HG03565 (cell line): ENCODE data around the gene TIMELESS.
"Not testable (repeated sequence)": the region's sequence is repeated elsewhere in the genome, so short reads cannot be mapped to it uniquely, and the experiment has no call there.

Experiments
- ATAC-seq: cut with Tn5 transposase; IDR thresholded peaks from one replicate; pipeline ENCODE4 v1.9.1; 2021; ENCODE audit warnings: mild to moderate bottlenecking, moderate library complexity; ENCODE audit not compliant: unreplicated experiment

Gene TIMELESS

DNA sequence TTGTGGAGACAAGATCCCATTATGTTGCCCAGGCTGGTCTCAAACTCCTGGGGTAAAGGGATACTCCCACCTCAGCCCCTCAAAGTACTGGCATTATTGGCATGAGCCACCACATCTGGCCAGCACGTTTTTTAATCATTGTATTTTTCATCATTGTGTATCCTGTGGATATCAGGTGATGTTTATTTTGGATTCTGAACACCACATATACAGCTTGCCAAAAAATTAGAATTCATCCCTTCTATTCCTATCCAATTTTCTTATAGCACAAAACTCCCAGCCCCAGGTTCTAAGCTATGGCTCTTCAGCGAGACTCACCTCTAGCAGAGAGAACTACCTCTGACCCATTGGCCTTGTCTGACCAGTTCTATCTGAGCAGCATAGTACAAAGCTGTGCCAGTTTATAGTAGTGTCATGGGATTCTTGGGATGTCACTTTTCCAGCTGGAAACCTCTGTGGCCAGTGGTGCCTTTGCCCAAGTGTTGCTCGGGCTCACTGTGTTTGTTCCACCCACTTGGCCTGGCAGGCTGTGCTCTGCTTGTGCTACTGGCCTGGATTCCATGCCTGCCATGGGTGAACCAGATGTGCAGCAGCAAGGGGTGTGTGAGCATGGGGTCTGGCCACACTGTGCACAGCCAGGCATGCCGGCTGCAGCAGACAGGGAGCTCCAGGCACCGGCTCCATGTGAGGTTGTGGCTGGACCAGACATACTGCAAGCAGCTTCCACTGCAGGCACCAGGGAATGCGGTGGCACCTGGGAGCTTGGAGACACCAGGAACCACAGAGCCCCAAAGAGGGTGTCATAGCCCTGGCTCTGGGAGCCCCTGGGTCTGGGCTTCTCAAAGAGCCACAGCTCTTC is 37.2 kb downstream of the TIMELESS start:
- ATAC-seq = no peak

DNA sequence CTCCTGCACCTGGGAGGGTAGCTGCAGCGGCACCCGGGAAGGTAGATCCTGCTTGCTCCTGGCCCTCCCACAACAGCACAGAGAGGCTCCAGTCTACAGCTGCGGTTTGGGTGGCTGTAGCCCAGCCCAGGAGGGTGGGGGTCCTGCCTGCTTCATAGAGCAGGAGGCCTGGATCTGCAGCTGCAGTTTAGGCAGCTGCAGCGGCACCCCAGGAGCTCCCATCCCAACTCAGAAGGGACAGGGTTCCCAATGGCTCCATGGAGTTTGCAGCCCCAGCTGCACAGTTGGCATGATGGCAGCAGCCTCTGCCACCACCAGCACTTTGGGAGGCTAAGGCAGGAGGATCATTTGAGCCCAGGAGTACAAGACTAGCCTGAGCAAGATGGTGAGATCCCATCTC is 38.5 kb downstream of the TIMELESS start:
- ATAC-seq = no peak

- ATAC-seq = no peak
These were observed 40.3 kb downstream of the TIMELESS start for GRCh38 chr12:56408799-56409417.

DNA sequence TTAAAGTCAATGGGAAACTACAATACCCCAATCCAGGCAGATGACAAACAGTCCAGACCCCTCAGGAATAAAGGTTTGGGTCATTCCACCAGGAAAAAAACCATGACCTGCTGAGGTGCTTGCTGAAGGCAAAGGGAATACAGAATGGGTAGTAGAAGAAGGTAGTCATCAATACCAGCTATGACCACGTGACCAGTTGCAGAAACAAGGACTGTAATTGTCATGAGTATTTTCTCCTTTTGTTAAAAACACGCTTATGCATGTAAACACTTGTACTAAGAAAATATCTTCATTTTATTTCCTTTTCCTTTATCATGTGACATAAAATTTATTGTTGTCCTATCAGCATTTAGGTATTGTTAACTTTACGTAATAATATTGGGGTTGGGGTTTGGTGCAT is 45.0 kb downstream of the TIMELESS start:
- not testable (repeated sequence) for ATAC-seq

GRCh38 chr12:56401612-56402011 is 47.6 kb downstream of the TIMELESS start:
- ATAC-seq = not testable (repeated sequence)

DNA sequence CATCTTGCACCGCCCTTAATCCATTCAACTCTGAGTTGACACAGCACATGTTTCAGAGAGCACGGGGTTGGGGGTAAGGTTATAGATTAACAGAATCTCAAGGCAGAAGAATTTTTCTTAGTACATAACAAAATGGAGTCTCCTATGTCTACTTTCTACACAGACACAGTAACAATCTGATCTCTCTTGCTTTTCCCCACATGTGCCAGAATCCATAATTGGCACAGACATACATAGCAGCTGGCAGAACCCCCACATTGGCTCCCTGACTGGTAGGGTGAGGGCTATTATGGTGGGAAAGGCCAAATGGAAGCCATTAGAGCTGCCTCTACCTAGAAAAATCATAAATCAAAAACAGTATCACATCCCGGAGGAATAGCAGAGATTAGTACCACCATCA is 48.1 kb downstream of the TIMELESS start:
- not testable (repeated sequence) for ATAC-seq

DNA sequence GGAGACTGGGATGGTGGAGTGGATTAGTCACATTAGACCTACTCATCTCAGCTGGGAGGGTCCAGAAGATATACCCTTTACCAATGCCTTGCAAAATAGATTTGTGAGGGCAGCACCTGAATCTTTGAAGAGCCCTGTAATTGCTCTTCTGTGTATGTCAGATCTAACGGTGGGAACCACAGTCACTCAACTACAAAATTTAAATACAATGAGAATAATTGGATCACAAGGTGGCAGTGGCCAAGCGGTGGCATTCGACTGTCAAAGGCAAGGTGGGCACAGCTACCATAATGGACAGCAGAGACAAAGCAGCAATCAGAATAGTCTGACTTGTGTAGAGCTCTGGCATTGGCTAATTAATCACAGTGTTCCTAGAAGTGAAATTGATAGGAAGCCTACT is 49.8 kb downstream of the TIMELESS start:
- not testable (repeated sequence) for ATAC-seq

- no peak for ATAC-seq
These were observed 50.9 kb downstream of the TIMELESS start for GRCh38 chr12:56398324-56398723.

- ATAC-seq = no peak
These were observed 56.9 kb downstream of the TIMELESS start for GRCh38 chr12:56392331-56392730.

- no peak for ATAC-seq
These were observed 57.5 kb downstream of the TIMELESS start for GRCh38 chr12:56391721-56392120.

GRCh38 chr12:56389412-56389811 is 59.8 kb downstream of the TIMELESS start:
- ATAC-seq = no peak

DNA sequence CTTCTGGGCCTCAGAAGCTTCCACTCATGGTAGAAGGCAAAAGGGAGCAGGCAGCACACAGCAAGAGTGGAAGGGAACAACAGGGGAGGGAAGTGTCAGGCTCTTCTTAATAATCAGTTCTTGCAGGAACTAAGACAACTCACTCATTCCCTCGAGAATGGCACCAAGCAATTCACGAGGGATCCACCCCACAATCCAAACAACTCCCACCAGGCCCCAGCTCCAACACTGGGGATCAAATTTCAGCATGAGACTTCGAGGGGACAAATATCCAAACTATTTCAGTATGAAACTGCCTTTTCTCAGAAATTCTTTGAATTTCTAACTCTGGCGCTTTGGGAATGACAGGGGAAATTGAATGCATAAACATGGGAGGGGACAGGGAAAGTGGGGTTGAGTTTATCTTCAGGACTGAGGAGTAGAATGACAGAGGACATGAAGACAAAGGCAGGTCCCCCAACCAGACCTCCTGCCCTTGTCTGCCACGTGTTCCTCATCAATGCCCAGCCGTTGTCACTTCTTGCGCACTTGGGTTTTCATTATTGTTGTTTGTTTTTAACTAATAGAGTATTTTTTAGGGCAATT is 62.0 kb downstream of the TIMELESS start:
- no peak for ATAC-seq

- no peak for ATAC-seq
These were observed 63.4 kb downstream of the TIMELESS start for GRCh38 chr12:56385873-56386272.

DNA sequence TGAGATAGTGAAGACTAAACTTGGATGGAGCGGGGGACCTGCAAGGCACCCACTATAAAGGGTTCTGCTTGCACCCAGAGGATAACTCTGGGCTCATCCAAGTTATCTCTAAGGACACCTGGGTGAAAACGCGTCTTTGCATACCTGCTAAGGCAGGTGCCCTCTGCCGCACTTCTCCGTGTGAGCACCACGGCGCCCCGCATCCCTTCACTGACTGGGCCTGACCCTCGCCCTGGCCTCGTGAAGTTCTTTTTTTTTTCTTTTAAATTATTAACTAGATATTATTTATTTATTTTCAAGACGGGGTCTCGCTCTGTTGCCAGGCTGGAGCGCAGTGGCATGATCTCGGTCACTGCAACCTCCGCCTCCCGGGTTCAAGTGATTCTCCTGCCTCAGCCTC is 66.6 kb downstream of the TIMELESS start:
- ATAC-seq = no peak

- no peak for ATAC-seq
These were observed 71.3 kb downstream of the TIMELESS start for GRCh38 chr12:56377989-56378316.

DNA sequence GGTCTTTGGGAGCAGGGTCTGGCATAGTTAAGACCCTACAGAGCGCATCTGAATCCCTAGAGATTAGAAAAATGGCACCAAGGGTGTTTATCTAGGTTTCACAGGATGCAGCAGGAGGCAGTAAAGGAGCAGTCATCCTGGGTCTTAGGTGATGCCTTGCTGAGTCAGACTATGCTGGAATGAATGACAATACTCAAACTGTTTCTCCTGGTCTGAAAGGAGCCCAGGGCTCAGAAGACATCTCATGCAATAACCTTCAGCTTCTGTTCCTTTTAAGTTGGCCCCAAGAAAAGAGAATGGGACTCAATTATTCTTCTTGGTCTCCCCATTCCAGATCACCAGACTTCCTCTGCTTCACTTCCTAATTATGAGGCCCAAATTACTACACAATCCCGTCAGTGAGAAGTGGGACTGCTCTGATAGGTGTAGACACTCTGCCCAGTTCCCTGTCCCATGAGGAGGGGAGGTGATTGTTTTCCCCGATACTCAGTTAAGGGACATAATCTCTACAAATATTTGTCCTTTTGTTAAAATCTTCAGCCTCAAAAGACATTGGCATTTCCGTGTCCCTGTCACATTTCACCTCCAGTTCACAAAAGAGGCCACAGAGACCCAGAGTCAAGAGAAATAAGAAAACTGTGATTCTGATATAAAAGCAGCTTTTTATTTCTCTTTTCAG is 71.8 kb downstream of the TIMELESS start:
- ATAC-seq = no peak

DNA sequence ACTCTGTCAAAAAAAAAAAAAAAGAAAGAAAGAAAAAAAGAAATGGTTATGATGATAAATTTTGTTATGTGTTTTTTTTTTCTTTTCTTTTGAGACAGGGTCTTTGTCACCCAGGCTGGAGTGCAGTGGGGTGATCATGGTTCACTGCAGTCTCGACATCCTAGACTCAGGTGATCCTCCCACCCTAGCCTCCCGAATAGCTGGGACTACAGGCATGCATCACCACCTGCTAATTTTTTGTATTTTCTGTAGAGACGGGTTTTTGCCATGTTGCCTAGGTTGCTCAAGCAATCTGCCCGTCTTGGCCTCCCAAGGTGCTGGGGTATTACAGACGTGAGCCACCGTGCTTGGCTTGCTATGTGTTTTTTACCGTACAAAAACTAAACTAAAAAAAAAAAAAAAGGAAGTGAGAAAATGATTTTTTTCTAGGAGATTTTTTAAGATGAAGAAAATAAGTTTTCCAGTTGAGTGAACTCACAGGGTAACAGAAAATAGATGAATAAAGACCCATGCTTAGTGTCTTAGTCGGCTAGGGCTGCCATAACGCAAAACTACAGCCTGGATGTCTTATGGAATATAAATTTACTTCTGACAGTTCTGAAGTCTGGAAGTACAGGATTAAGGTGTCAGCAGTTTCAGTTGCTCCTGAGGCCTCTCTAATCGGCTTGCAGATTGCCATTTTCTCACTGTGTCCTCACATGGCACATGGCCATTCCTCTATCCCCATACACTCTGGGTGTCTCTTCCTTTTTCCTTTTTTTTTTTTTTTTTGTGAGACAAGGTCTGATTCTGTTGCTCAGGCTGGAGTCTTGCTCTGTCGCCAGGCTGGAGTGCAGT is 73.4 kb downstream of the TIMELESS start:
- ATAC-seq = peak; percentile 53

- no peak for ATAC-seq
These were observed 74.3 kb downstream of the TIMELESS start for GRCh38 chr12:56374726-56375597.

GRCh38 chr12:56373515-56373914 is 75.7 kb downstream of the TIMELESS start:
- ATAC-seq = no peak

GRCh38 chr12:56366948-56367347 is 82.3 kb downstream of the TIMELESS start:
- no peak for ATAC-seq
